Measurements from ENCODE around the gene CRHR1.

Gene CRHR1

DNA sequence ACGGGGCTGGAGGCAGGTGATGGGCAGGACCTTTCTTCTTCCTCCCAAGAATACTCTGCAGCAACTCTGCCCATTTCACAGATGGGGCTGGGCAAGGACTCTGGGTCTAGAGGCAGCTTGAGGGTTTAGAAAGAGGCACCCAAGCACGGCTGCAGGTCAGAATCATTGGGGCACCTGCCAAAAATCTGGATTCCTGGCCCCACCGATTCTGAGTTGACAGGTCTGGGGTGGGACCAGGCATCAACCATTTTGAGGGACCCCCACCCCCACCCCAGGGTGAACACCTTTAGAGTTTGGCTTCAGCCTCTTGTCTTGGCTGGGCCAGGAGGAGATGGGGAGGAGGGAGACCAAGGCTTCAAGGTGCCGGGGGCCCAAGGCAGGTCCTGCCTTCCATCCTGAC is 65.9 kb downstream of the CRHR1 start:
- H3K9me2 ChIP-seq (replicated peaks; ENCODE audit: insufficient read depth, low read length), result no peaks in the 10 kb centered on the region
- H3K4me3 ChIP-seq (ENCODE audit: insufficient read depth, low read length, poor library complexity, severe bottlenecking), result no peak overlapping the region
- H3K9ac ChIP-seq (ENCODE audit: low read length), result no peak overlapping the region
- no peak overlapping the region for H3K27ac ChIP-seq (ENCODE audit: low read depth, low read length)
- H3K4me2 ChIP-seq (ENCODE audit: low read depth, low read length, poor library complexity, severe bottlenecking), result no peak overlapping the region
- H3K9me3 ChIP-seq (ENCODE audit: insufficient read depth, low read length), result no peaks in the 10 kb centered on the region
- no peaks in the 10 kb centered on the region for H4K20me1 ChIP-seq (ENCODE audit: low read depth, low read length)
- no peak overlapping the region for H2AFZ ChIP-seq (ENCODE audit: low read depth, low read length, severe bottlenecking)
- no peaks in the 10 kb centered on the region for H3K79me2 ChIP-seq (ENCODE audit: insufficient read depth, low read length)
- no peaks in the 10 kb centered on the region for H3K27me3 ChIP-seq (ENCODE audit: low read length)
- TF ChIP-seq, protein P1, sequence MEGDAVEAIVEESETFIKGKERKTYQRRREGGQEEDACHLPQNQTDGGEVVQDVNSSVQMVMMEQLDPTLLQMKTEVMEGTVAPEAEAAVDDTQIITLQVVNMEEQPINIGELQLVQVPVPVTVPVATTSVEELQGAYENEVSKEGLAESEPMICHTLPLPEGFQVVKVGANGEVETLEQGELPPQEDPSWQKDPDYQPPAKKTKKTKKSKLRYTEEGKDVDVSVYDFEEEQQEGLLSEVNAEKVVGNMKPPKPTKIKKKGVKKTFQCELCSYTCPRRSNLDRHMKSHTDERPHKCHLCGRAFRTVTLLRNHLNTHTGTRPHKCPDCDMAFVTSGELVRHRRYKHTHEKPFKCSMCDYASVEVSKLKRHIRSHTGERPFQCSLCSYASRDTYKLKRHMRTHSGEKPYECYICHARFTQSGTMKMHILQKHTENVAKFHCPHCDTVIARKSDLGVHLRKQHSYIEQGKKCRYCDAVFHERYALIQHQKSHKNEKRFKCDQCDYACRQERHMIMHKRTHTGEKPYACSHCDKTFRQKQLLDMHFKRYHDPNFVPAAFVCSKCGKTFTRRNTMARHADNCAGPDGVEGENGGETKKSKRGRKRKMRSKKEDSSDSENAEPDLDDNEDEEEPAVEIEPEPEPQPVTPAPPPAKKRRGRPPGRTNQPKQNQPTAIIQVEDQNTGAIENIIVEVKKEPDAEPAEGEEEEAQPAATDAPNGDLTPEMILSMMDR (IDR thresholded peaks at IDR 0.05; ENCODE audit: insufficient read depth, low read length, poor library complexity, severe bottlenecking), result no peak
- TF ChIP-seq EZH2phosphoT487 (conservative IDR thresholded peaks at IDR 0.05; ENCODE audit: low read length), result no peak
- no peaks in the 10 kb centered on the region for H3K36me3 ChIP-seq (ENCODE audit: low read length)
- no peaks in the 10 kb centered on the region for H3F3A ChIP-seq (ENCODE audit: insufficient read depth)

DNA sequence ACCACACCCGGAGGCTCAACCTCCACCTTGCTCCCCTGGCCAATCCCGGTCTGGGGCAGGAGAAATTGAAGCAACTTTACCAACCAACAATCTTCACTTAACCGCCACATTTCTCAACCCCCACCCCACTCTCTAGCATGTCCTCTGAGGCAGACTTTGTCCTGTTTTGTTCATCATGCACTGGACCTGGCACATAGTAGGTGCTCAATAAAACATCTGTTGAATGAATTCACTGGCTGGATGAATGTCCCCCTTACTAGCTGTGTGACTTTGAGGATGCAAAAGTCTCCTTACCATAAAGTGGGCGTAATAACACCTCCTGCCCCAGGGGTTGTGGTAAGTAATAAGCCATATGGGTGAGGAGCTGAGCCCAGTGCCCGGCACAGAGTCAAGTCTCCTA is 66.3 kb downstream of the CRHR1 start:
- H4K20me1 ChIP-seq (ENCODE audit: low read depth, low read length), result no peaks in the 10 kb centered on the region
- H3K9me2 ChIP-seq (replicated peaks; ENCODE audit: insufficient read depth, low read length), result no peaks in the 10 kb centered on the region
- no peaks in the 10 kb centered on the region for H3K79me2 ChIP-seq (ENCODE audit: insufficient read depth, low read length)
- H3K36me3 ChIP-seq (ENCODE audit: low read length), result no peaks in the 10 kb centered on the region
- H3K27ac ChIP-seq (ENCODE audit: low read depth, low read length), result no peak overlapping the region
- no peak for TF ChIP-seq EZH2phosphoT487 (conservative IDR thresholded peaks at IDR 0.05; ENCODE audit: low read length)
- TF ChIP-seq, protein P1 (IDR thresholded peaks at IDR 0.05; ENCODE audit: insufficient read depth, low read length, poor library complexity, severe bottlenecking), result no peak
- no peak overlapping the region for H3K9ac ChIP-seq (ENCODE audit: low read length)
- no peak overlapping the region for H3K4me3 ChIP-seq (ENCODE audit: insufficient read depth, low read length, poor library complexity, severe bottlenecking)
- H3K27me3 ChIP-seq (ENCODE audit: low read length), result no peaks in the 10 kb centered on the region
- H3F3A ChIP-seq (ENCODE audit: insufficient read depth), result no peaks in the 10 kb centered on the region
- H2AFZ ChIP-seq (ENCODE audit: low read depth, low read length, severe bottlenecking), result no peak overlapping the region
- H3K9me3 ChIP-seq (ENCODE audit: insufficient read depth, low read length), result no peaks in the 10 kb centered on the region
- H3K4me2 ChIP-seq (ENCODE audit: low read depth, low read length, poor library complexity, severe bottlenecking), result no peak overlapping the region

DNA sequence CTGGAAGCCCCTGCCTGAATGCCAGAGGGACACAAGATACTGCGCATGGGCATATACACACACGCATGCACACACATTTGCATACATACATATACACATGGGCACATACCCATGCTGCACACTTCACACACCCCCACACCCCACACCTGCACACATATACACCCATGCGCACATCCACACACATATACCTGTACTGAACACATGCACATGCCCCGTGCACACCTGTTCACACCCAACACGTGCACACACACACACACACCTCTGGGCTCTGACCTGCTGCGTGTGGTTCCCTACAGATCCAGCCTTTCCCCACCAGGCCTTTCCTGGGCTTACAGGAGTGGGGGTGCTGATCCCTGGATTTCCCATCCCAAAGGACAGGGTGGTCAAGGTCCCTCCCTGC is 66.9 kb downstream of the CRHR1 start:
- Histone ChIP-seq H3K4me3 (ENCODE audit: insufficient read depth, low read length, poor library complexity, severe bottlenecking) (no peak overlapping the region), H3K27ac (ENCODE audit: low read depth, low read length) (no peak overlapping the region), H3K9ac (ENCODE audit: low read length) (no peak overlapping the region), H3K9me3 (ENCODE audit: insufficient read depth, low read length) (no peaks in the 10 kb centered on the region), H3K27me3 (ENCODE audit: low read length) (no peaks in the 10 kb centered on the region), H3K4me2 (ENCODE audit: low read depth, low read length, poor library complexity, severe bottlenecking) (no peak overlapping the region), H2AFZ (ENCODE audit: low read depth, low read length, severe bottlenecking) (no peak overlapping the region), H3F3A (ENCODE audit: insufficient read depth) (no peaks in the 10 kb centered on the region), H4K20me1 (ENCODE audit: low read depth, low read length) (no peaks in the 10 kb centered on the region), H3K79me2 (ENCODE audit: insufficient read depth, low read length) (no peaks in the 10 kb centered on the region), H3K9me2 (replicated peaks; ENCODE audit: insufficient read depth, low read length) (no peaks in the 10 kb centered on the region), H3K36me3 (ENCODE audit: low read length) (no peaks in the 10 kb centered on the region)
- TF ChIP-seq, protein P1 (IDR thresholded peaks at IDR 0.05; ENCODE audit: insufficient read depth, low read length, poor library complexity, severe bottlenecking), result no peak
- no peak for TF ChIP-seq EZH2phosphoT487 (conservative IDR thresholded peaks at IDR 0.05; ENCODE audit: low read length)
